Skeletal muscle cell (primary cell): Measurements from ENCODE around the gene IWS1.

Experiments
- DNase-seq: peaks from one replicate; pipeline ENCODE4 v3.0.0-alpha.2; 2010; ENCODE audit warnings: low read depth
- H3K4me3 ChIP-seq: 2 replicates; pipeline ENCODE4 v1.5.1; 2011; ENCODE audit warnings: low read depth, mild to moderate bottlenecking, control low read depth, low read length, moderate library complexity

IWS1 gene

DNA sequence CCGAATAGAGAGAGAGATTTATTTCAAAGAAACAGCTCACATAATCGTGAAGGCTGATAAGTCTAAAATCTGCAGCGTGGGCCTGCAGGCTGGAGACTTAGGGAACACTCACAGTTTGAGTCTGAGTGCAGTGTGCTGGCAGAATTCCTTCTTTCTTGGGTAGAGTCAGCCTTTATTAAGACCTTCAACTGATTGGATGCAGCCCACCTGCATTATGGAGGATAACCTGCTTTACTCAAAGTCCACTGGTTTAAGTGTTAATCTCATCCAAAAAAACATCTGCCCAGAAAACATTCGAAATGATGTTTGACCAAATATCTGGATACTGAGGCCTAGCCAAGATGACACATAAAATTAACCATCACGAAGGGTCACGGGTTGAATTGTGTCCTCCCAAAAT, 91.8 kb downstream of the IWS1 start:
- DNase-seq, result no peak
- H3K4me3 ChIP-seq, result no peak overlapping the region

DNA sequence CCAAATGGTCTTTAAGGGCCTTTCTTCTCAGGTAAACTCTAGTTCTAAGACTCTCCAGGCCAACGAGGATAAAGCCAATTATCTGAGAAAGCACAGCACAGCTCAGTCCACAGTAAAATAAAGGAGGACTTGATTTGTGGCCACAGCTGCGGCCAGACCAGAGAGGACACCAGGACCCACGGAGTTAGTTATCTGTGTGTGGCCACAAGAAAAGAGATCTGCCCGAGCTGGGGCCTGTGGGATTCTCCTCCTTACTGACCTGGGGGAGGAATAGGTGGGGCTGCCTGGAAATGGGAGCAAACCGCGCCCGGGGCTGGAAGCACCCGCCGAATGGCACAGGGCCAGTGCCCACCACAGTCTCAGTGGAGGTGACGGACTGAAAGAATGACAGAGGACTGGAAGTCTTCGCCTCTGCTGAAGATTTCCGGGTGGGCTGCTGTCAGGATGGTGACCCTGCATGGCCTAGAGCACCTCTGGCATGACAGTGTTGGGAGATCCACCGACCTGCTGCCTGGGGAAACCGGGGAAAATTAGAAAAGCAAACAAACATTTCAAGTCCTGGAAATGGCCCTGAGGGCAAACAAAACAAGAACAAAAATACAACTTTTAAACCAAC, 94.8 kb downstream of the IWS1 start:
- no peak overlapping the region for H3K4me3 ChIP-seq
- no peak for DNase-seq
